C4-2B (cell line): ENCODE results near the gene PRKAG3.

ENCODE experiments used
- H3K27ac ChIP-seq: fragments of 450-650 bp; 2 replicates; pipeline ENCODE4 v1.5.1; 2017
- ZFX ChIP-seq: fragments of 450-650 bp; IDR thresholded peaks from 2 replicates; pipeline ENCODE4 v1.6.1; 2017
- TF ChIP-seq, protein P1 (sequence below): fragments of 450-650 bp; conservative IDR thresholded peaks from 2 replicates; pipeline ENCODE4 v1.5.1; 2017; ENCODE audit warnings: mild to moderate bottlenecking

The PRKAG3 gene

GRCh38 chr2:218811382-218811781, 20.2 kb downstream of the PRKAG3 start:
- no peak overlapping the region for H3K27ac ChIP-seq
- TF ChIP-seq, protein P1, sequence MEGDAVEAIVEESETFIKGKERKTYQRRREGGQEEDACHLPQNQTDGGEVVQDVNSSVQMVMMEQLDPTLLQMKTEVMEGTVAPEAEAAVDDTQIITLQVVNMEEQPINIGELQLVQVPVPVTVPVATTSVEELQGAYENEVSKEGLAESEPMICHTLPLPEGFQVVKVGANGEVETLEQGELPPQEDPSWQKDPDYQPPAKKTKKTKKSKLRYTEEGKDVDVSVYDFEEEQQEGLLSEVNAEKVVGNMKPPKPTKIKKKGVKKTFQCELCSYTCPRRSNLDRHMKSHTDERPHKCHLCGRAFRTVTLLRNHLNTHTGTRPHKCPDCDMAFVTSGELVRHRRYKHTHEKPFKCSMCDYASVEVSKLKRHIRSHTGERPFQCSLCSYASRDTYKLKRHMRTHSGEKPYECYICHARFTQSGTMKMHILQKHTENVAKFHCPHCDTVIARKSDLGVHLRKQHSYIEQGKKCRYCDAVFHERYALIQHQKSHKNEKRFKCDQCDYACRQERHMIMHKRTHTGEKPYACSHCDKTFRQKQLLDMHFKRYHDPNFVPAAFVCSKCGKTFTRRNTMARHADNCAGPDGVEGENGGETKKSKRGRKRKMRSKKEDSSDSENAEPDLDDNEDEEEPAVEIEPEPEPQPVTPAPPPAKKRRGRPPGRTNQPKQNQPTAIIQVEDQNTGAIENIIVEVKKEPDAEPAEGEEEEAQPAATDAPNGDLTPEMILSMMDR: no peak
- no peak for TF ChIP-seq ZFX

GRCh38 chr2:218810256-218810655, 21.3 kb downstream of the PRKAG3 start:
- H3K27ac ChIP-seq: no peak overlapping the region
- TF ChIP-seq, protein P1: no peak
- no peak for TF ChIP-seq ZFX

GRCh38 chr2:218809515-218809914, 22.1 kb downstream of the PRKAG3 start:
- H3K27ac ChIP-seq: no peak overlapping the region
- TF ChIP-seq, protein P1: no peak
- TF ChIP-seq ZFX: no peak

DNA sequence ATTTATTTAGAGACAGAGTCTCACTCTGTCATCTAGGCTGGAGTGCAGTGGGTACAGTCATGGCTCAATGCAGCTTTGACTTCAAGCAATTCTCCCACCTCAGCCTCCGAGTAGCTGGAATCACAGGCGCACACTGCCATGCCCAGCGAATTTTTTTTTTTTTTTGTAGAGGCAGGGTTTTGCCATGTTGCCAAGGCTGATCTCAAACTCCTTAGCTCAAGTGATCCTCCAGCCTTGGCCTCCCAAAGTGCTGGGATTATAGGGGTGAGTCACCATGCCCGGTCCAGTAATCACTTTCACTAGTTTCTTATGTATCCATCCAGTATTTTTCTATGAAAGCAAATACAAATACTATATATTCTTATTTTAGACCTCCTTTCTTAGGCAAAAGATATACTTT, 24.0 kb downstream of the PRKAG3 start:
- no peak for TF ChIP-seq ZFX
- TF ChIP-seq, protein P1: no peak
- H3K27ac ChIP-seq: no peak overlapping the region

- no peak overlapping the region for H3K27ac ChIP-seq
- TF ChIP-seq, protein P1: no peak
- no peak for TF ChIP-seq ZFX
Observed at GRCh38 chr2:218806346-218806978, 25.1 kb downstream of the PRKAG3 start.

- H3K27ac ChIP-seq: no peak overlapping the region
- no peak for TF ChIP-seq ZFX
- TF ChIP-seq, protein P1: no peak
Observed at GRCh38 chr2:218805627-218806026, 26.0 kb downstream of the PRKAG3 start.

DNA sequence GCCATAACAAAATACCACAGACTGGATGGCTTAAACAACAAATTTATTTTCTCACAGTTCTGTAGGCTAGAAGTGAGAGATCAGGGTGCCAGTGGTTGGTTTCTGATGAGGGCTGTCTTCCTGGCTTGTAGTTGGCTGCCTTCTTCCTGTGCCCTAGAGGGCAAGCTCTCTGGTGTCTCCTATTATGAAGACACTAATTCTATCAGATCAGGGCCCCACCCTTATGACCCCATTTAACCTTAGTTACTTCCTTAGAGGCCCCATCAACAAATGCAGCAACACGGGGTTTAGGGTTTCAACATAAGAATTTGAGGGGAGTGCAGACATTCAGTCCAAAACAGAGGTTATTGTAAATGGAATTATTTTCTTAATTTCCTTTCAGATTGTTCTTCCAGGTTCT, 26.8 kb downstream of the PRKAG3 start:
- TF ChIP-seq, protein P1: no peak
- no peak for TF ChIP-seq ZFX
- no peak overlapping the region for H3K27ac ChIP-seq
